GM18909 (cell line): ENCODE results near the gene TBC1D22A.
"Not testable (repeated sequence)": the region's sequence is repeated elsewhere in the genome, so short reads cannot be mapped to it uniquely, and the experiment has no call there.

Experiments
- ATAC-seq: cut with Tn5 transposase; IDR thresholded peaks from one replicate; pipeline ENCODE4 v1.9.1; 2021; ENCODE audit warnings: mild to moderate bottlenecking; ENCODE audit not compliant: unreplicated experiment, poor library complexity

Gene TBC1D22A

GRCh38 chr22:46976598-46976997 is 214.1 kb downstream of the TBC1D22A start:
- no peak for ATAC-seq

- no peak for ATAC-seq
Measured at GRCh38 chr22:46977656-46978343, 215.3 kb downstream of the TBC1D22A start.

- ATAC-seq, result not testable (repeated sequence)
Measured at GRCh38 chr22:46978668-46979067, 216.2 kb downstream of the TBC1D22A start.

- ATAC-seq, result no peak
Measured at GRCh38 chr22:46979506-46979905, 217.1 kb downstream of the TBC1D22A start.

GRCh38 chr22:46980392-46980791 is 217.9 kb downstream of the TBC1D22A start:
- ATAC-seq, result no peak

GRCh38 chr22:46982635-46983034 is 220.2 kb downstream of the TBC1D22A start:
- no peak for ATAC-seq

GRCh38 chr22:46983046-46983445 is 220.6 kb downstream of the TBC1D22A start:
- ATAC-seq, result no peak

GRCh38 chr22:46984751-46985506 is 222.5 kb downstream of the TBC1D22A start:
- no peak for ATAC-seq

- no peak for ATAC-seq
Measured at GRCh38 chr22:46985507-46985882, 223.0 kb downstream of the TBC1D22A start.

- no peak for ATAC-seq
Measured at GRCh38 chr22:46986788-46987187, 224.3 kb downstream of the TBC1D22A start.

- ATAC-seq, result no peak
Measured at GRCh38 chr22:46990937-46991550, 228.6 kb downstream of the TBC1D22A start.

- no peak for ATAC-seq
Measured at GRCh38 chr22:46991666-46992065, 229.2 kb downstream of the TBC1D22A start.

GRCh38 chr22:46992121-46992731 is 229.8 kb downstream of the TBC1D22A start:
- ATAC-seq, result no peak

GRCh38 chr22:46993633-46994032 is 231.2 kb downstream of the TBC1D22A start:
- ATAC-seq, result no peak

GRCh38 chr22:46994265-46994664 is 231.8 kb downstream of the TBC1D22A start:
- ATAC-seq, result no peak

GRCh38 chr22:46994983-46995382 is 232.5 kb downstream of the TBC1D22A start:
- ATAC-seq, result no peak

- ATAC-seq, result no peak
Measured at GRCh38 chr22:46995501-46996360, 233.3 kb downstream of the TBC1D22A start.

- ATAC-seq, result no peak
Measured at GRCh38 chr22:46996595-46997310, 234.3 kb downstream of the TBC1D22A start.

GRCh38 chr22:46997311-46997970 is 235.0 kb downstream of the TBC1D22A start:
- ATAC-seq, result no peak
